Suprapubic skin (tissue), 4 donors: ENCODE measurements around the gene GOLGA6L2. TPM values are rescaled to one million over a fixed set of nuclear protein-coding genes. Genes with fewer than 3 reads are reported as not detected.

Experiments
- DNase-seq, 2 donors: peaks; one replicate each; pipeline ENCODE4 v3.0.0-alpha.2; 2019; ENCODE audit warnings: low spot score in 2 of 2
- H3K27ac ChIP-seq: fragments of 200-600 bp; sonication (generic); one replicate; pipeline ENCODE4 v1.5.1; 2019
- H3K27me3 ChIP-seq: fragments of 200-600 bp; sonication (generic); one replicate; pipeline ENCODE4 v1.5.1; 2019
- H3K36me3 ChIP-seq: fragments of 200-600 bp; sonication (generic); one replicate; pipeline ENCODE4 v1.5.1; 2019
- H3K4me1 ChIP-seq: fragments of 200-600 bp; sonication (generic); one replicate; pipeline ENCODE4 v1.5.1; 2019
- H3K4me3 ChIP-seq: fragments of 200-600 bp; sonication (generic); one replicate; pipeline ENCODE4 v1.5.1; 2019; ENCODE audit warnings: mild to moderate bottlenecking
- H3K9me3 ChIP-seq: fragments of 200-600 bp; sonication (generic); one replicate; pipeline ENCODE4 v1.5.1; 2019
- CTCF ChIP-seq, 2 donors: fragments of 200-600 bp in 1 of 2; fragments of 450-650 bp in 1 of 2; sonication (generic) in 1 of 2; IDR thresholded peaks; one replicate each; pipeline ENCODE4 v1.5.1; 2016 to 2019; ENCODE audit warnings: antibody characterized with exemption in 2 of 2, mild to moderate bottlenecking in 1 of 2, moderate library complexity in 1 of 2
- EP300 ChIP-seq: sonication (generic); formaldehyde crosslinking; IDR thresholded peaks from one replicate; pipeline ENCODE4 v1.6.1; 2017; ENCODE audit warnings: antibody characterized with exemption
- POLR2A ChIP-seq, 2 donors: fragments of 450-650 bp; IDR thresholded peaks; one replicate each; pipeline ENCODE4 v1.6.1; 2017; ENCODE audit warnings: antibody characterized with exemption in 2 of 2, mild to moderate bottlenecking in 2 of 2, moderate library complexity in 2 of 2
- POLR2AphosphoS5 ChIP-seq, 3 donors: sonication (generic); formaldehyde crosslinking; IDR thresholded peaks; one replicate each; pipeline ENCODE4 v1.6.1; 2017; ENCODE audit warnings: antibody characterized with exemption in 3 of 3
- WGBS: methylation state at CpG from one replicate; pipeline ENCODE4 v1.1.5; 2018; 5-methylcytosine and 5-hydroxymethylcytosine counted together
- total RNA-seq, 4 donors: library from RNA; depleted of rRNA; stranded (reverse); fragments of >200 nt; gene quantifications; one replicate each; pipeline ENCODE4 v1.1.0, GENCODE V29; 2016

GOLGA6L2 gene
- total RNA-seq, 4 donors from 2014 or later = not detected

- no peaks in the 10 kb centered on the region for H3K9me3 ChIP-seq
- no peak for DNase-seq
- no peak for TF ChIP-seq EP300
- no peak for TF ChIP-seq POLR2A (IDR thresholded peaks at IDR 0.05)
- no peak for TF ChIP-seq CTCF (IDR thresholded peaks at IDR 0.05)
- TF ChIP-seq POLR2AphosphoS5 (IDR thresholded peaks at IDR 0.05) = no peak
- H3K4me1 ChIP-seq = no peaks in the 10 kb centered on the region
- H3K27ac ChIP-seq = no peak overlapping the region
- no peak overlapping the region for H3K4me3 ChIP-seq
- H3K27me3 ChIP-seq = no peaks in the 10 kb centered on the region
- no peaks in the 10 kb centered on the region for H3K36me3 ChIP-seq
- 79% methylated on average over 13 of the region's 15 CpGs for WGBS
Measured at GRCh38 chr15:23446215-23447106, 582 bp downstream of the GOLGA6L2 start.

- Histone ChIP-seq H3K4me1 (no peaks in the 10 kb centered on the region), H3K36me3 (no peaks in the 10 kb centered on the region), H3K27ac (no peak overlapping the region), H3K4me3 (no peak overlapping the region), H3K27me3 (no peaks in the 10 kb centered on the region), H3K9me3 (no peaks in the 10 kb centered on the region)
- WGBS = 91% methylated on average over 10 of the region's 11 CpGs
- DNase-seq = no peak
- TF ChIP-seq POLR2A (IDR thresholded peaks at IDR 0.05) = no peak
- TF ChIP-seq CTCF (IDR thresholded peaks at IDR 0.05) = no peak
- TF ChIP-seq EP300 = no peak
Measured at GRCh38 chr15:23444269-23444668, 2.8 kb downstream of the GOLGA6L2 start.

GRCh38 chr15:23441204-23441603 lies 5.8 kb downstream of the GOLGA6L2 start:
- Histone ChIP-seq H3K9me3 (no peaks in the 10 kb centered on the region), H3K4me3 (no peak overlapping the region), H3K4me1 (no peaks in the 10 kb centered on the region), H3K27me3 (no peaks in the 10 kb centered on the region), H3K36me3 (no peaks in the 10 kb centered on the region), H3K27ac (no peak overlapping the region)
- 84% methylated on average over 13 of the region's 13 CpGs for WGBS
- TF ChIP-seq EP300 = no peak
- no peak for TF ChIP-seq POLR2AphosphoS5 (IDR thresholded peaks at IDR 0.05)
- DNase-seq = no peak

GRCh38 chr15:23440596-23440995 lies 6.4 kb downstream of the GOLGA6L2 start:
- H3K27me3 ChIP-seq = no peaks in the 10 kb centered on the region
- H3K36me3 ChIP-seq = no peaks in the 10 kb centered on the region
- no peak overlapping the region for H3K27ac ChIP-seq
- DNase-seq = no peak
- TF ChIP-seq EP300 (no peak), POLR2AphosphoS5 (IDR thresholded peaks at IDR 0.05) (no peak), POLR2A (IDR thresholded peaks at IDR 0.05) (no peak), CTCF (IDR thresholded peaks at IDR 0.05) (no peak)
- H3K4me3 ChIP-seq = no peak overlapping the region
- WGBS = 90% methylated on average over 10 of the region's 10 CpGs
- H3K9me3 ChIP-seq = no peaks in the 10 kb centered on the region
- no peaks in the 10 kb centered on the region for H3K4me1 ChIP-seq

GRCh38 chr15:23439513-23439912 lies 7.5 kb downstream of the GOLGA6L2 start:
- Histone ChIP-seq H3K4me3 (no peak overlapping the region), H3K27me3 (no peaks in the 10 kb centered on the region), H3K27ac (no peak overlapping the region), H3K9me3 (no peaks in the 10 kb centered on the region), H3K36me3 (no peaks in the 10 kb centered on the region), H3K4me1 (no peaks in the 10 kb centered on the region)
- WGBS = 58% methylated on average over 7 of the region's 7 CpGs
- DNase-seq = no peak
- TF ChIP-seq CTCF (IDR thresholded peaks at IDR 0.05) (no peak), POLR2A (IDR thresholded peaks at IDR 0.05) (no peak), EP300 (no peak), POLR2AphosphoS5 (IDR thresholded peaks at IDR 0.05) (no peak)
